Hematopoietic multipotent progenitor cell (in vitro differentiated cells): ENCODE measurements around the gene MOGAT1. TPM values are rescaled to one million over a fixed set of nuclear protein-coding genes. Genes with fewer than 3 reads are reported as not detected.
A peak's percentile ranks its signal among the peaks of the same experiment; 100 is the strongest.
"Not testable (repeated sequence)": the region's sequence is repeated elsewhere in the genome, so short reads cannot be mapped to it uniquely, and the experiment has no call there.

Experiments
- DNase-seq, 3 donors: peaks; one replicate each; pipeline ENCODE4 v3.0.0-alpha.2; 2011 to 2015; ENCODE audit warnings: low read depth in 2 of 3, low spot score in 2 of 3
- total RNA-seq: library from RNA; depleted of rRNA; stranded (reverse); fragments of >200 nt; gene quantifications from one replicate; pipeline ENCODE4 v1.2.3, GENCODE V29; 2012

The MOGAT1 gene
- total RNA-seq, 1 donor: not detected

DNA sequence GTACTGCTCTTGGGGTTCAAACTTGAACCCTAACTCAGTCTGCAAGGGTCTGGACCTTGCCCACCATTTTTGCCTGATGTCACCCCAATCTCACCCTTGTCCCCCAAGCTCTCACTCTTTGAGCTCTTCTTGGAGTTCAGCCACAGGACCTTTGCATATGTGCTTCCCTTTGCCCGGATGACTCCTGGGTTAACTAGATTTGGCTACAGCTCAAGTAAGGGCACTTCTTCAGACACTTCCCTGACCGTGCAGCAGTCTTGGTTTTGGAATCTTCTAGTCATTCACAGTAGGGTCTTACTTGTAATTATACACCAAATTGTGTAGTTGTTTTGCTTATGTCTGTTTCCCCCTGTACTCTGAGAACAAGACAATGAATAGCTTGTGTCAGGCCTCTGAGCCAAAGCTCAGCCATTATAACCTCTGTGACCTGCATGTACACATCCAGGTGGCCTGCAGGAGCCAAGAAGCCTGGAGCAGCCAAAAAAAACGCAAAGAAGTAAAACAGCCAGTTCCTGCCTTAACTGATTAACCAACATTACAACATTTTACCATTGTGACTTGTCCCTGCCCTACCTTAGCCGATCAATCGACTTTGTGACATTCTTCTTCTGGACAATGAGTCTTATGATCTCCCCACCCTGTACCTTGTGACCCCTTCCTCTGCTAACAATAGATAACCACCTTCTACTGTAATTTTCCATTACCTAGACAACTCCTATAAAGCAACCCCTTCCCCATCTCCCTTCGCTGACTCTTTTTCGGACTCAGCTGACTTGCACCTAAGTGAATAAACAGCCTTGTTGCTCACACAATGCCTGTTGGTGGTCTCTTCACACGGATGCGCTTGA is 1.0 kb upstream of the MOGAT1 start:
- no peak for DNase-seq

DNA sequence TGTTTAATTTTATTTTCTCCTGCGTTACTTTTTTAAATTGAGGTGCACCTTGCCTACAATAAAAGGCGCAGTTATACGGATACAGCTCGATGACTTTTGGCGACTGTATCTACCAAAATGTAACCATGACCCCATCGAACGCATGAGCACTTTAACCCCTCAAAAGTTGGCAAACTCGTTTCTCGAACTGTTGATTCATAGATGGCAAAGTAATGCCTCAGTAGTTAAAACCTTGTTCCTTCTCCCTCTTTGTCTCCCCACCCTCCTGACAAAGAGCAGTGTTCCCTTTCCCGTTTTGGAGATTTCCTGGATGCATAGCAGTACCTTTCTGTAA is 577 bp downstream of the MOGAT1 start:
- DNase-seq: no peak

DNA sequence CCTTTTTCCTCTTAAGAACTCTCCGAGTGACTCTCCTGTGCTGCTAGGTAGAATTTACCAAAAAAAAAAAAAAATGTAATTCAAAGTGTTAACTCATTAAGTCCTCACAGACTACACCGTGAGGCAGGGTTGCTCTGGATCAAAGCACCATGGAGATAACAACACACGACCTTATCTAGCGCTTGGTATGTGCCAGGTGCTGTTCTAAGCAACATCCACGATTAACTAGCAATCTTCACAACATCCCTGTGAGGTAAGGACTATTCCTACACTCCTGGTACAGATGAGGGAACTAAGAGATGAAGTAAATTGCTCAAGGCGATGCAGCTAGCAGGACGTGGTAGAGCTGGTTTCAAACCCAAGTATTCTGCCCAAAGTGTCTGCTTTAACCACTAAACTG is 1.8 kb downstream of the MOGAT1 start:
- no peak for DNase-seq

DNA sequence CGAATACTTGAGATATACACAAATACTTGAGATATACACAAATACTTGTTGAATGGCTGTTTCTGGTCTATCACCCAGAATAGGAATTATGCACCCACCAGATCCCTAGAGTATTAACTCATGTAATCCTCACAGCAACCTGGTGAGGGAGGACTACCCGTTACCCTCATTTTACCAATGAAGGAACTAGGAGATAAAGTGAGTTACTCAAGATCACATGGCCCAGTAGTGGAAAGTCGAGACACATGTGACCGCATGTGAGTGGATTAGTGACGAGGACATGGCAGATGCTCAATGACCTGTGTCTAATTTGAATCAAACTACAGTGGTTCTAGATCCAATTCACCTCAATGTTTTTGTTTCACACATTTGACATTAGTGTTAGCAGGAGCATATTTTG is 2.4 kb downstream of the MOGAT1 start:
- no peak for DNase-seq

DNA sequence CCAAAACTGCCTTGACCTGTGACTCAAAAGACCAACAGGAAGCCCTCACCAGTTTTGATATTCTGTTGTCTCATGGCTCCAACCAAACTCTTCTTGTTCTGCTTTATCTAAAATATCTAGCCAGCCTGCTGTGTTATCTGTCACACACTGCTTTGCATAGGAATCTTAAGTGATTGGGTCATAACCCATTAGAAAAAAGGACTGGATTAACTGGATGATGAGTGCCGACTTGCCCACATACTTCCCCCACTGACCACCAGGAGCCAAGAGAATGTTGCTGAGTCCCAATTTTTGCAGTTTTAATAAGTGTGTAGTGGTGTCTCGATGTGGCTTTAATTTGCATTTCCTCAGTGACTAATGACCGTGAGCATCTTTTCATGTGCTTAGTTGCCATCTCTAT is 6.5 kb downstream of the MOGAT1 start:
- no peak for DNase-seq

DNA sequence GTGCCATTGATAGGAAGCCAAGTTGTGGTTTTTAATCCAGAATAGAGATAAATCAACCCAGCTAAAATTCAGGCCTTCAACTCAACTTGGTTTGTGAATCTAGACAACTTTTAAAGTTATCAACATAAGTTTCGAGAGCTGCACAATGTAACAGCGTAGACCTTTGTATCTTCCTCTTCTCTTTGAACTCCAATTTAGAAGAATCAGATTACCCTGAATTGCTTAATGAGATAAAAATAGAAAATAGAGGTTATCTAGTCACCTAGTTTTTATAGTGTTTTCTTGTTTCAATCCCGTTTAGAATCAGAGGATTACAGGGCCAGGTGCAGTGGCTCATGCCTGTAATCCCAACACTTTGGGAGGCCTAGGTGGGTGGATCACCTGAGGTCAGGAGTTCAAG is 12.3 kb downstream of the MOGAT1 start:
- no peak for DNase-seq

DNA sequence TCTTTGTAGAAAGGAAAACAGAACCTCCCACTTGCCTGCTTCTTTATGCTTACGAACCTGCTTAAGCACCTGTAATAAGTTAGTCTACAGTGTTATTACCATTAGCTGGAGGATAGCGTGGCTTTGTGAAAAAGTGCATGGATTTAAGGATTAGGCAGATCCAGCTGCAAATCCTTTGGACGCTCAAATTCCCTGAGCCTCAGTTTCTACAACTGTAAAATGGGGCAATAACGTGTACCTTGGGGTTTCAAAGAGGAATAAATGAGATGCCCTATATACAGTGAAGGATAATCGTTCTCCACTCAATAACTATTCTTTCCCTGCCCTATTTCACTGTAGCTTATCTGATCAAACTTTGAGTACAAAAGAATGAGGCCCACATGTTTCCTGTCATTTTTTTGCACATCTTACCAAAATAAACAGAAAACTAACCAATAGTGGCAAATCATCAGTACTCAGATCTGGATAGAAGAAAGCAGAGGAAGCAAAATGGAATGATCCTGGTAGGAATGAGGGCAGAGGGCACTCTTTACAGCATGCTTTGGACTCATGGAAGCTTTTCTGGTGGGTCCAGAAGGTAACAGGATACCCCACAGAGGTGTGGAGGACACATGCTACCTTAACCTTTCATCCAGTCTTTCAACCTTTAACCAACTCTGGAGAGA is 14.8 kb downstream of the MOGAT1 start:
- DNase-seq: no peak

DNA sequence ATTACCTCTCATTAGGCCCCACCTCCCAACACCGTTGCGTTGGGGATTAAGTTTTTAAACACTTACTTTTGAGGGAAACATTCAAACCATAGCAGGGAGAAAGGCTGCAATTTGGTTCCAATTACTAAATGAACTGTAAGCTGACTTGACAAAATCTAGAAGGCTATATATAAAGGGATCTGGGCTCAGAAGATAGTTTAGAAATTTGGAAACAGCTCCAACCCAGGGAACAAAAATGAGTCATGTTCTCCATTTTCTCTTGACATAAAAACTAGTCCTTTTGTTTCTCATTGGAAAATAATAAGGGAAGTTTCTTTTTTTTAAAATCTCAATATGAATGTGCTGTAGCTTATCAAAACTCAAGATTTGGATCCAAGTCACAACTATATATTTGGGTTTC is 17.5 kb downstream of the MOGAT1 start:
- DNase-seq: no peak

DNA sequence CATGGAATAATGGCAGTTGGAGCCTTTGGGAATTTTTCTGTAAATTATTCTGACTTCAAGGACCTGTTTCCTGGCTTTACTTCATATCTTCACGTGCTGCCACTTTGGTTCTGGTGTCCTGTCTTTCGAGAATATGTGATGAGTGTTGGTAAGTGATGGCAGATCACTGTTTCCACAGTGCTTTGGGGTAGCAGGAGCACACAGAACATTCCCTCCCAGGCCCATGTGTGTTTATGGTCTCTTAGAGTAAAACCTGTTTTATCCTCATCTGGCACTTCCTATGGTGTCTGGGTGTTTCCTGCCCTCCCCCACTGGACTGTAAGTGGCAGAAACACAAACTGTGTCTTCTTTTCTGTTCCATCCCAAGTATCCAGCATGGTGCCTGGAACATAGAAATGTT is 17.9 kb downstream of the MOGAT1 start:
- no peak for DNase-seq

DNA sequence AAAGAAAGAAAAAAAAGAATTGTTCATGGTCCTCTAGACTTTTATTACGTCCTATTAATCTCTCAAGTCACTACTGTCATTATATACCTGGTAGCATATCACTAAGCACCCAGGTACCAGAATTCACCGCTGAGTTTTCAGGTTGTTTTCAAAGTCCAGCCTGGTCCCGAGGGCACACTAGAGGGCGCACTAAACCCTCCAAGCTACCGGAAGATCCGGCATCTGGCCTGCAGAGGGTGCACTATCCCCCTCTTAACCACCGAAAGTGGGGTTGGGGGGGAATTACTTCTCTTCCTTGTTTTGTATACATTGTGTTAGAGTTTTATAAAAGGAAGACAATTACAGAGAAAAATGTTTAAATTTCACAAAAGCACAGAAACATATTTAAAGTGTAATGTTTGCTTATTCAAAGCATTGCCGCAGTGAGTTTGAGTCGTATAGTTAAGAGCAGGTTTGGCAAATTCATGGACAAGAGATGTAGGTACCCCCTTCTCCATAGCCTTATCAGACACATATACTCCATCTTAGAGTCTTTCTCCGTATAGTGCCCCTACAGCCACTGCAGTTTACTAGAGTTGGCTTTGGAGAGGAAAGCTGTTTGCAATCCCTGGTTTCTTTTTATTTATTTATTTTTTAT is 19.2 kb downstream of the MOGAT1 start:
- DNase-seq: peak; percentile 32 to 91 (median 79)

DNA sequence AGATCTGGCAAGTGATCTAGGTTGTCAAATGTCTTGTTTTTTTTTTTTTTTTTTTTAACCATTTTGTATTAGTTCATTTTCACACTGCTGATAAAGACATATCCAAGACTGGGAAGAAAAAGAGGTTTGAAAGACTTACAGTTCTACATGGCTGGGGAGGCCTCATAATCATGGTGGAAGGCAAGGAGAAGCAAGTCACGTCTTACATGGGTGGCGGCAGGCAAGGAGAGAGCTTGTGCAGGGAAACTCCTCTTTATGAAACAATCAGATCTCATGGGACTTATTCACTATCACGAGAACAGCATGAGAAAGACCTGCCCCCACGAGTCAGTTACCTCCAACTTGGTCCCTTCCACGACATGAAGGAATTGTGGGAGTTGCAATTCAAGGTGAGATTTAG is 22.0 kb downstream of the MOGAT1 start:
- DNase-seq: not testable (repeated sequence)

DNA sequence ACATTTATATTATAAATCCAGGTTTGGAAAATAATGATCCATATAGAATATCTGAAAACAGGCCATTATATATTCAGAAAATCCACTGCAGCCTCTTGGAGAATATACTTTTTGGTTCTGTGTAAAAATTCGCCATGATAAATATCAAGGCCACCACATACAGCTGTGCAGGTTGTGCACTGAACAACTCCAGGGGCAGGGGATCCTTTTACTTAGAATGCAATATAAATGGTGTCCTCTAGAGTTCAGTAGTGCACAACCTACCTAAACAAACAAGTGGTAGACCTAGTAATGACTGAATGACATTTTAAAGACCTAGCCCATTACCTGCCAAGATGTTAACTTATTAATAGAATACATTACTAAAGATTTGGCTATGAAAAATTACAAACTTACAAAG is 22.4 kb downstream of the MOGAT1 start:
- no peak for DNase-seq

DNA sequence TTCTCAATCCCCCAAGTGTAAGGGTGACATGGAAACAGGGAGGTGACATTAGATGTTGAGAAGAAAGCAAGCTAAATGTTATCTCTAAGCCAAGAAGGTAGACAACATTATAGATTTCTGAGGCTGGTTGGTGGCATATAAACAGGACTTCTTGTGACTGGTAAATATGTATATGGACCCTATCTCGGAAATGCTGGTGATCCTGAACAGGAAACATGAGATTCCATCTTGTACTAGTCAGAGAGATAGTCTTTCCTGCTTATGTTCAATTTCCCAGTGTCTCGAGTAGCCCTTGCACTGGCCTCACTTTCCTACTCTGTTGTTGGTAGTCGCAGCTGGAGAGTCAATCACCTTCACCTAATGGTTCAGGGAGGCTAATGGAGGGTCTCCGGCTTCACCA is 26.8 kb downstream of the MOGAT1 start:
- DNase-seq: no peak

DNA sequence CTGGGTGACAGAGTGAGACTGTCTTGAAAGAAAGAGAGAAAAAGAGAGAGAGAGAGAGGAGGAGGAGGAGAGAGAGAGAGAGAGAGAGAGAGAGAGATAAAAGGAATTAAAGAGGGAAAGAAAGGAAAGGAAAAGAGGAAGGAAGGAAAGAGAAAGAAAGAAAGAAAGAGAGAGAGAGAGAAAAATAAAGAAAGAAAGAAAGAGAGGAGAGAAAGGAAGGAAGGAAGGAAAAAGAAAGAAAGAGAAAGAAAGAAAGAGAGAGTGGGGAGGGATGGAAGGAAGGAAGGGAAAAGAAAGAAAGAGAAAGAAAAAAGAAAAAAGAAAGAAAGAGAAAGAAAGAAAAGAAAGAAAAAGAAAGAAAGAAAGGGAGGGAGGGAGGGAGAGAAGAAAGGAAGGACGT is 29.8 kb downstream of the MOGAT1 start:
- no peak for DNase-seq

DNA sequence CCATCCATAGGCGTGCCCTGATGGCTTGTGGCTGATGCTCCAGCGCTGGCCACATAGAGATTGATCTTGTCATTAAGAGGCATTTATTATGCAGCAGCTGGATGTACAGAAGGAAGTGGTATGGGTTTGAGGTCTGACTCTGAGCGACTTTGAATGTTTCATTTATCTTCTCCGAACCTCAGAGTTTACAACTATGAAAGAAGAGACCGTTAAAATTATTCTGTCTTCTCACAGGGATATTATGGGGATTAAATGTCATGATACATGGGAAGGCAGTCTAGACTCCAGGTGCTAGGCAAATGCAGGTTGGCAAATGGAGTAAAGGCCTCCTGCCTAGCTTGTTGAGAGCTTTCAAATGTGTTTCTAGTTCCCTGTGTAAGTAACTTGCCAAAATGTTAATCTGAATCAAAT is 30.3 kb downstream of the MOGAT1 start:
- DNase-seq: peak in 1 of 3 donors; percentile 14

DNA sequence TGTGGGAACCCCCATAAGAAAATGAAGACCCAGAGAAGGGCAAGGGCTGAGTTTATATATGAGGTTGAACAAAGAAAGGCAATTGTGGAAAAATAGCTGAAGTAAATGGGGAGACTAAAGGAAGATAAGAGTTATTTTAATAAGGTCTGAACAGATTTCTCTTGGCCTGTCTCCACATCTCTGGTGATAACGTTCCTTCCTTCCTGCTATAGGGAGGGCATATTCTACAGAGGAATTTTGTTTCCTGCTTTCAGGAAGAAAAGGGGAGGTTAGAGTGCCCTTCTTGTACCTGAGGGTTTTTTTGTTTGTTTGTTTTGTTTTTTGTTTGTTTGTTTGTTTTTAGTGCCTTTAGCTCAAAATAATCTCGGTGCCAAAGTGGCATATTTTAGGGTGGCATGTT is 31.6 kb downstream of the MOGAT1 start:
- DNase-seq: no peak

DNA sequence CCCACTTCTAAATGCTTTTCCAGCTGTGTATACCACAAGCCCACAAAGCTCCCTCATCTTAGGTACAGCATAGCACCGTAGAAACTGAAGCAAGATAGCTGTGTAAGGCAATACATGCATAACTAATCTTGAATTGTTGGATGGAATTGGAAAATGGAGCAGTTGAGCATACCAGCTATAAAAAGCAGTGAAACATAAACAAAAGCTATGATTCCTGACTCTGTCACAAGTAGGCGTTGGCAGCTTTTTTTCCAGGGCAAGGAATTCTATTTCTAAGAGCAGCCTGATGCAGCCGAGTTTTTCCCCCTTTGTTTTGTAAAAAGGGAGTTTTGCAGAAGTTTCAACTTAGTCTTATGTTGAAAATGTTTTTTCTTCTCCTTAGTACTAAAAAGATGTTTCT is 32.4 kb downstream of the MOGAT1 start:
- DNase-seq: no peak

DNA sequence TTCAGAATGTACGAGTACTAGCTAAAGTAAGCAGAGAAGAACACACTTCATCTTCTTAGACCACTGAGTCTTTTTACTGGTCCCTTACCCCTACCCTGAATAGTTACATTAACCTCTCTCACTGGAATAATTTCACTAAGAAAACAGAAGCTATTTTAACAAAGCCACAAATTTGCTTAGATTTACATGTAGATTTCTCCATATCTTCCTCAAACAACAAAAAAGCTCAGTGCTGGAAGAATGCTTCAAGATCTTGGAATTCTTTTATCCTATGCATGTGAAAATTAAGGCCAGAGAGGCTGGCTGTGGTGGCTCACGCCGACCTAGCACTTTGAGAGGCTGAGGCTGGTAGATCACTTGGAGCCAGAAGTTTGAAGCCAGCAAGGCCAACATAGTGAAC is 35.2 kb downstream of the MOGAT1 start:
- no peak for DNase-seq

DNA sequence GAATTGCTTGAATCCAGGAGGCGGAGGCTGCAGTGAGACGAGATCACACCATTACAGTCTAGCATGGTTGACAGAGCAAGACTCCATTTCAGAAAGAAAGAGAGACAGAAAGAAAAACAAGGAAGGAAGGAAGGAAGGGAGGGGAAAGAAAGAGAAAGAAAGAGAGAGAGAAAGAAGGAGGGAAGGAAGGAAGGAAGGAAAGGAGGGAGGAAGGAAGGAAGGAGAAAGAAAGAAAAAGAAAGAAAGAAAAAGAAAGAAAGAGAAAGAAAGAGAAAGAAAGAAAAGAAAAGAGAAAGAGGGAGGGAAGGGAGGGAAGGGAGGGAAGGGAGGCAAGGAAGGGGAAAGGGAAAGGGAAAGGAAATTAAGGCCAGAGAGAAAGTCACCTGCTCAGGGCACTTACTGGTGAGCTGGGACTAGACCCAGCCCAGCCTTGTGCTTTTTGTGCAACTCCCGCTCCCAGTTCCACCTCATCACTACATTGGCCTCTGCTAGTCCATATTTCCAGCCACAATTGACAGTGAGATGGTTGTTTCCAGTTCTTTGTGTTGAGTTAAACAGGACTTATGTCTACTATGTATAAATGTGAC is 35.7 kb downstream of the MOGAT1 start:
- no peak for DNase-seq

DNA sequence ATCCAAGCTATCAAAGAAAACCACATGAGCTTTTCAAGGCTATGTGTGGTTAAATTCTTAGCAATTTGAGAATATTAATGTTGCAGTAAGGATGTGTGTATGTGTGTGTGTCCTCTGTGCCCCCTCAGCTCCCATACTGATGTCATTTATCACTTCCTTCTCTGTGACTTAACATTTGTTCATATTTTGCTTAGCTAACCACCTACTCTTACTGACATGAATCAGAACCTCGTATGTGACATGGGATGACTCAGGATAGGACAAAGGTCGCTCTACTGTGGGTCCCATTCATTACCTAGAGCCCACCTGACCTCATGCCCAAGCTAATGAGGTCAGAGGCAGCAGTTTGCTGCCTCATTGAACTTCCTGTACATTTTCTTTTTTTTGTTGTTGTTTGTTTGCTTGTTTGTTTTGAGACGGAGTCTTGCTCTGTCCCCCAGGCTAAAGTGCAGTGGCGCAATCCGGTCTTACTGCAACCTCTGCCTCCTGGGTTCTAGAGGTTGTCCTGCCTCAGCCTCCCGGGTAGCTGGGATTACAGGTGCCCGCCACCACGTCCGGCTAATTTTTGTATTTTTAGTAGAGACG is 36.3 kb downstream of the MOGAT1 start:
- DNase-seq: peak in 2 of 3 donors; percentile 38 to 41

DNA sequence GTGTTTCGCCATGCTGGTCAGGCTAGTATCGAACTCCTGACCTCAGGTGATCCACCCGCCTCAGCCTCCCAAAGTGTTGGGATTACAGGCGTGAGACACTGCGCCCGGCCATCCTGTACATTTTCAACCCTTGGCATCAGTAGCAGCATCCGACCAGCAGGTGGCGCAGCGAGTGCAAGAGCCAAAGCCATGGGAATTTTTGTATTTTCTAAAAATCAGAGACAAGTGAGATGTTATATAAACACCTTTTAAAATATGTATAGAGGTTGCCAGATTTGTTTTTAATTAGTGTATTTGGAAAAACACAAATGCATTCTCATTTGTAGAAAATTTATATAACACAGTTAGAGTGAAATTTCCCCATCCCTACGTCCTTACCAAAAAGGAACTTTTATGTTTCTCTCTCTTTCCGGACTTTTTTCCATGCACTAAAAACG is 36.8 kb downstream of the MOGAT1 start:
- peak; percentile 42 to 77 (median 48) for DNase-seq
